GM19023 (cell line): Measurements from ENCODE around the gene FAM185A.
A peak's percentile ranks its signal among the peaks of the same experiment; 100 is the strongest.
"Not testable (repeated sequence)": the region's sequence is repeated elsewhere in the genome, so short reads cannot be mapped to it uniquely, and the experiment has no call there.

Experiments used
- ATAC-seq: cut with Tn5 transposase; IDR thresholded peaks from one replicate; pipeline ENCODE4 v1.9.1; 2021; ENCODE audit warnings: mild to moderate bottlenecking, moderate library complexity; ENCODE audit not compliant: unreplicated experiment

The FAM185A gene

GRCh38 chr7:102748605-102749444, at the start of gene FAM185A:
FAM185A (plus strand) TSS chr7:102748999; CDS start chr7:102749208, 209 bp downstream.
- peak; percentile 98 for ATAC-seq

GRCh38 chr7:102713011-102713690, 35.6 kb upstream of the FAM185A start:
- ATAC-seq: peak; percentile 66

- ATAC-seq: peak; percentile 73
These were observed 35.1 kb upstream of the FAM185A start for GRCh38 chr7:102713691-102714080.

DNA sequence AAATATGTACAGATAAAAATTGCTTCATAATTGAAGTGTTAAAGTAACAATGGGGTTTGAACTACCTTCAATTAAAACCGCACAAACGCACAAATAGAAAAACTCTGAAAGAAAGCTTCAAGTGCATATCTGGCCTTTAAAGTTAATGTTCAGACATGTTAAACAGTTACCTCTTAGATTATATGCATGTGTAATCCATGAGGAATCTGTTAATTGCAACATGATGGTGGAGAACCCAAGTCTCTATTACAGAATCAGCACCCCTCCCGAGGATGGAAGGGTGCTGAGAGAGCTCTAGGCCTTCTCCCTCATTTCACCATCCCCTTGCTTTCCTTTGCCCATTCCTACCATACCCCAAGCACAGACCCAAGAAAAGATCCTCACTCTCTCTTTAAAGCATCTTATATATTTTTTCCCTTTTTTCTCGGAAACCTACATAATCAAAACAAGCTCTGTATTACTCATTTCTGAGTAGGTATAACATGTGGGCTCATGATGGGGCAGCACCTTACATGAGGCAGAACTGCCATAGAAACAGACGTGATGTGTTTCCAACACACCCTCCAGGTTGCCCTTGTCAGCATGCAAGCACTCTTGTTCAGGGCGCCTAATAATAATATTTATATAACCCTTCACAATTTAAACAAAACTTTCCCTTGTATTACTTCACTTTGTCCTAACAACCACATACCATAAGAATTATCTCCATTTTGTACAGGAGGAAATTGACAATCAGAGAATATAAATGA, 33.9 kb upstream of the FAM185A start:
- ATAC-seq: not testable (repeated sequence)

DNA sequence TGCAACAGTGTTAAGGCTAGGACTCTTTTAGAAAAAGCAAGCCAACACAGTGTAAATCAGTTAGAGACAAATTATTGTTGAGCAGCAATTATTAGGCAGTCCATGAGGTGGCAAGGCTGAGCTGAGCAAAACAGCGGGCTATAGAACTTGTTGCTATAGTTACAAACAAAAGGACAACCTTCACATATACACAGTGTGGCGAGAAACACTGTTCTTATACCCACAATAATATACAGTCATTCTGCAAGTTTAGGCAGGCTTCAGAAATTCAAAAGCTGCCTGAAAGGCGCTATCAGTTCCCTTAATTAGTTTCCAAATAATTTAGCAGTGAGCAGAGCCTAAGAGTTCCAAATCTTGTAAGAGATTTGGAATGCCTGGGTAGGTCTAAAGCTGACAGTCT, 33.1 kb upstream of the FAM185A start:
- ATAC-seq: peak; percentile 53

DNA sequence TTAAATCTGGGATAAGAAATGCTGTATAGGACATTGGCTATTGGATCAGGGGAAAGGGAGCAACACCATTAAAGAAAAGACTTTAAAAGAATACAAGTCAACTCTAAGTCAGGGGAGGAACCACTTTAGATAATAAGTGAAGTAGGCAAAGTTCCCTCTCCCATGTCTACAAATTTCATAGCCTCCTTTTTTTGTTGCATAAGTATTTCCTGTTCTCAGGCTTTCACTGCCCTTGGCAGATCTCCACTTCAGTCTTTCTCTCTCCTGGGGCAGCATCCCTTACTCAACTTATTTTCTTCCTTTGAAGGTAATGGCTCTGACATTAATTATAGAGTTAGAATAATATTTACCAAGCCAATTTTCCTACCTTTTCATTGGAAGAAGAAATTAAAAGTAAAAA, 30.3 kb upstream of the FAM185A start:
- ATAC-seq: not testable (repeated sequence)

DNA sequence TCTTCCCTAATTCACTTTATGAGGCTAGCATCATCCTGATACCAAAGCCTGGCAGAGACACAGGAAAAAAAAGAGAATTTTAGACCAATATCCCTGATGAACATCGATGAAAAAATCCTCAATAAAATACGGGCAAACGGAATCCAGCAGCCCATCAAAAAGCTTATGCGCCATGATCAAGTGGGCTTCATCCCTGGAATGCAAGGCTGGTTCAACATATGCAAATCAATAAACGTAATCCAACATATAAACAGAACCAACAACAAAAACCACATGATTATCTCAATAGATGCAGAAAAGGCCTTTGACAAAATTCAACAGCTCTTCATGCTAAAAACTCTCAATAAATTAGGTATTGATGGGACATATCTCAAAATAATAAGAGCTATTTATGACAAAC, 22.6 kb upstream of the FAM185A start:
- not testable (repeated sequence) for ATAC-seq

GRCh38 chr7:102729670-102730069, 19.1 kb upstream of the FAM185A start:
- not testable (repeated sequence) for ATAC-seq

DNA sequence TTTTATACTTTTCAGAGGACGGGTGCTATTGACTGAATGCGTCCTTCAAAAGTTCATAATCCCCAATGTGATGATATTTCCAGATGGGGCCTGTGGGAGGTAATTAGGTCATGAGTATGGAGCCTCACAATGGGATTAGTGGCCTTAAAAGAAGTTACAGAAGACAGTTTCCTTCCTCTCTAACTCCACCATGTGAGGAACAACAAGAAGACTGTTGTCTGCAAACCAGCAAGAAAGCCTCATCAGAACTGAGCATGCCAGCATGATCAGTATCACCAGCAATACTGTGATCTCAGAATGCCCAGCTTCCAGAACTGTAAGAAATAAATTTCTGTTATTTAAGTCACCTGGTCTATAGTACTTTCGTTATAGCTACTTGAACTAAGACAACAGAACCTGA, 18.4 kb upstream of the FAM185A start:
- ATAC-seq: not testable (repeated sequence)

- not testable (repeated sequence) for ATAC-seq
These were observed 6.6 kb upstream of the FAM185A start for GRCh38 chr7:102742002-102742771.

GRCh38 chr7:102743861-102744260, 4.9 kb upstream of the FAM185A start:
- not testable (repeated sequence) for ATAC-seq

DNA sequence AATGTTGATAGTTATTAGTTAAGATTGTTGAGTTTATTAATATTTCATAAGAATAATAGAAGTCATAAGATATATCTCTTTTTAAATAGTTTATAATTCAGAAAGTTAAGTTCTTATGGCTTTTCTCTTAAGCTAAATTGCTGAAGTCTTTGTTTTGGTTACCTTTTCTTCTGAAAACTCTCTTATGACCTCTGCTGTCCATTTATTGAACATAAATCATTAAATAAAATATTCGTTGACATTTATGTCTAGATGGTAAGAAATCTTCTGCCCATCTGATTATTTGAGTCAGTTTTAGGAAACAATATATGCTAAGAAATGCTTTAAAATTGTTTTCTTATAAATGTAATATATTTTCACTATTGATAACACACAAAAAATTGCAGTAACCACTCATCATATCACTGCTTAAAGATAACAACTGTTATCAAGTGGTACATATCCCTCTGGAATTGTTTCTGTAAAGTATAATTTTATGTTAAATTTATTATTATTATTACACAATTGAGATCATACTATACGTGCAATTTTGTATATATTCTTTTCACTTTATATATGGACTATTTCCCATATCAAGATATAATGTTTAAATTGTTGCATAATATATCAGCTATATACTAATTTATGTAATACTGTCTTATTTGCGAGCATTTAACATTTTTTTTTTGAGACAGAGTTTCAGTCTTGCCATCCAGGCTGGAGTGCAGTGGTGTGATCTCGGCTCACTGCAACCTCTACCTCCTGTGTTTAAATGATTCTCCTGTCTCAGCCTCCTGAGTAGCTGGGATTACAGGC, 3.1 kb upstream of the FAM185A start:
- not testable (repeated sequence) for ATAC-seq

DNA sequence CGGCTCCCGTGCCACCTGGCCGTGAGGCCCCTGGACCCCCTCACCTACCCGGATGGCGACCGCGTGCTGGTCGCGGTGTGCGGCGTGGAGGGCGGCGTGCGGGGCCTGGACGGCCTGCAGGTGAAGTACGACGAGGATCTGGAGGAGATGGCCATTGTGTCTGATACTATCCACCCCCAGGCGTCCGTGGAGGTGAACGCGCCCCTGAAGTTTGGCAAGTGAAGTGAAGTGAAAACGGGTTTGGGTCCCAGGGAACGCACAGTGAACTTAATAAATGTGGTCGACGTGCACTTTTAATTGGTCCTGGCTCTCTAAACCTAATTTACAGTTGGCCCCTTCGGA, 617 bp downstream of the FAM185A start:
- ATAC-seq: not testable (repeated sequence)

- ATAC-seq: not testable (repeated sequence)
These were observed 9.4 kb downstream of the FAM185A start for GRCh38 chr7:102758227-102758626.

- not testable (repeated sequence) for ATAC-seq
These were observed 11.1 kb downstream of the FAM185A start for GRCh38 chr7:102759934-102760333.

DNA sequence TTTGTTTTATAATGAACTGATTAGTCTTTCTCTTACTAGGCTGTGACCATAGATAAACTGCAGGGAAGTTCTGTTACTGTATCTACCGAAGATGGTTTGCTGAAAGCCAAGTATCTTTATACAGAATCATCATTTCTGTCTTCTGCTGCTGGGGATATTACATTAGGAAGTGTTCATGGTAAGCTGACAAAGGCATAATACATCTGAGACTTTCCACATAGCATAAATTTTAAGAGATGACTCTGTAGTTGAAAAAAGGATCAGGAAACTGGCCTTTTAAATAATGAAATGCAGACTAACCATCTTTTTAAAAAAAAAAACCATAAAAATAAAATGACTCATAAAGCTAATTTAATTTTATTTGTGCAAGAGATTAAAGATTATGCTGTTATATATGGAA, 12.4 kb downstream of the FAM185A start:
- not testable (repeated sequence) for ATAC-seq

- not testable (repeated sequence) for ATAC-seq
These were observed 14.6 kb downstream of the FAM185A start for GRCh38 chr7:102763295-102763905.

DNA sequence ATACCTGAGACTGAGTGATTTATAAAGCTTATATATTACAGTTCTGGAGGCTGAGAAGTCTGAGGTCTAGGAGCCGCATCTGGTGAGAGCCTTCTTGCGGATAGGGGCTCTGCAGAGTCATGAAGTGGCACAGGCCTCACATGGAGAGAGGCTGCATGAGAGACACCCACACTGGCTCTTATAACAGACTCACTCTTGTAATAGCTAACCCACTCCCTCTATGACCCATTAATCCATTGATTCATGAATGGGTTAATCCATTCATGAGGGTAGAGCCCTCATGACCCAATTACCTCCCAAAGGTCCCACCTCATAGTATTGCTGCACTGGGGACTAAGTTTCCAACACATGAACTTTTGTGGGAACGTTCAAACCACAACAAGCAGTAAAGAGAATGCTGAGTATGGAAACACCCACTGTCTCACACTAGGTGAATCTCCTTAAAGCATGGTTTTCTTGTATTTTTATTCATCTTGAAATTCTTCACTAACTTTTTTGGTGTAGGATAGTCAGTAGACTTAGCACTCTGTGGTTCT, 20.9 kb downstream of the FAM185A start:
- not testable (repeated sequence) for ATAC-seq

DNA sequence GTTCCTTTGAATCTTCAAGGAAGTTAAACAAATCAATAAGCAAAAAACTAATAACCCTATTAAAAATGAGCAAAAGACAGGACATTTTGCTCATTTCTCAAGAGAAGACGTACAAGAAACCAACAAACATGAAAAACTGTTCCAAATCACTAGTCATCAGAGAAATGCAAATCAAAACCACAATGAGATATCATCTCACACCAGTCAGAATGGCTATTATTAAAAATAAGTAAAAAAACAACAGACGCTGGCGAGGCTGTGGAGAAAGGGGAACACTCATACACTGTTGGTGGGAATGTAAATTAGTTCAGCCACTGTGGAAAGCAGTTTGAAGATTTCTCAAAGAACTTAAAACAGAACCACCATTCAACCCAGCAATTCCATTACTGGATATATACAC, 21.7 kb downstream of the FAM185A start:
- ATAC-seq: not testable (repeated sequence)
